HG03064 (cell line): ENCODE data around the gene H6PD.

Source experiments
- ATAC-seq: cut with Tn5 transposase; IDR thresholded peaks from one replicate; pipeline ENCODE4 v1.9.1; 2021; ENCODE audit warnings: low read depth; ENCODE audit not compliant: unreplicated experiment

Gene H6PD

DNA sequence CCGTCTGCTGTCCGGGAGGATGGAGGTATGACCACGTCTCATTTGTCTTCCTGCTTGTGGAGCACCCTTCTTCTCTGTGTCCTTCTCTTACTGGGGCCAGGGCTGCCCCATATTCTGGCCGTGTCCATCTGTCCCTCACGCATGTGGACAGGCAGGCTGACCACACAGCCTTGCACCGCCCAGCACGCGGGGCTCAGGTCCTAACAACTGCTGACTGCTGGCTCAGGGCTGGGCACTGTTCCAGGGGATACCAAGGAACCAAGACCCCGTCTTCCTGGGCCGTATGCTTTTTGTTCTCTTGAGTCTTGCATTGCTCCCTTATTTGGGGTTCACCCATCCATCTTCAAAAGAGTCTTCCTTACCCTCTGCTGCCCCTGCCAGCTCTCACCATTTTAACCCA, 40.6 kb downstream of the H6PD start:
- no peak for ATAC-seq

GRCh38 chr1:9275567-9276034, 41.0 kb downstream of the H6PD start:
- ATAC-seq = peak; percentile 73

- ATAC-seq = no peak
These were observed 43.5 kb downstream of the H6PD start for GRCh38 chr1:9278116-9278515.

DNA sequence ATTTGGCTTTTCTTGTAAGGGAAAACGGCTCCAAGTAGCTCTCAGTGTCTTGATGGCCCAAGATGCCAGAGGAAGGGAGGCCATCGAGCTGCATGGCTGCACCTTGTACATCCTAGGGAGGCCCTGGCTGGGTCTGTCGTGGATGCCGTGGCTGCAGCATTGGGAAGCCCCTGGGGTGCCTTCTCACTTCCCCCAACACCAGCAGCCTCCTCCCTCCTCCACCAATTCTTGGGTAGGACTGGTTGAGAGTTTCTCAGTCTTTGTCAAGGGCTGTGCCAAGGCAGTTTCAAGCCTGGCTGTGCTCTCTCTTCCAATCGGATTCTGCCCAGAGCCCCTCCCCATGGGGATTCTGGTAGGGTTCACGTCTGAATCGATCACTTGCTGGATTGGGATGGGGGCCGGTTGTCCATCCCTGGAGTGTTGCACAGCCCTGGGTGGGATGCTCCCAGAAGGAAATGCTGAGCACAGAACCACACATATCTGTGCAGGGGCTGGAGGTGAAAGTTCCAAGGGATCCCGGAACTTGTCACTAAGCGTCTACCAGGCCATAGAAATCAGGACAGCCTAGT, 44.1 kb downstream of the H6PD start:
- no peak for ATAC-seq

DNA sequence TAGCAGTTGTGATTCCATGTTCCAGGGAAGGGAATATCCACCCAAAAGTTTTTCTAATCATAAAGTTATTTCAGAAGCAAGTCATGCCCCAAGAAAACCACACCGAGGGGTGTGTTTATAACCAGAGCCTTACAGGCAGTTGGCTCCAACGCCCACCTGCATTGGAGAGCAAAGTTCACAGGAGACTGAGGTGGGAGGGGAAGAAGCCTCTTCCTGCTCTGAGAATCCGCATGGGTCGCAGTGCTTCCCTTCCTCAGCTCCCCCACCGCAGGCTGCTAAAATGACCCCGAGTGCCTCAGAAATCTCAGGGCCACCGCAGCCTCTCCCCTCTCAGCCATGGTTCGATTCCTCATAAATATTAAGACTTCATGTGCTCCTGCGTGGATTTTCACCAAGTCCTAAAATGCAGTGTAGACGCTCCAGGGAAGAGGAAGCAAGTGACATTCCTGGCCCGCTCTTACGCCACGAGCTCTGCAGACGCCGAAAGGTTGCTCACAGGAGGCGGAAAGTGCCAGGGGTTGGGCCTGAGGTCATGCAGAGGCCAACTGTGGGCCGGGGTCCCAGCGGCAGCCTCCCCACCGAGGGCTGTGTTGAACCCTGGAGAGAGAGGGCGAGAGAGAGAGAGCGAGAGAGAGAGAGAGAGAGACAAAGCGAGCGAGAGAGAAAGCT, 44.7 kb downstream of the H6PD start:
- ATAC-seq = no peak

- no peak for ATAC-seq
These were observed 45.7 kb downstream of the H6PD start for GRCh38 chr1:9280015-9280860.

- ATAC-seq = no peak
These were observed 46.7 kb downstream of the H6PD start for GRCh38 chr1:9281071-9281827.

DNA sequence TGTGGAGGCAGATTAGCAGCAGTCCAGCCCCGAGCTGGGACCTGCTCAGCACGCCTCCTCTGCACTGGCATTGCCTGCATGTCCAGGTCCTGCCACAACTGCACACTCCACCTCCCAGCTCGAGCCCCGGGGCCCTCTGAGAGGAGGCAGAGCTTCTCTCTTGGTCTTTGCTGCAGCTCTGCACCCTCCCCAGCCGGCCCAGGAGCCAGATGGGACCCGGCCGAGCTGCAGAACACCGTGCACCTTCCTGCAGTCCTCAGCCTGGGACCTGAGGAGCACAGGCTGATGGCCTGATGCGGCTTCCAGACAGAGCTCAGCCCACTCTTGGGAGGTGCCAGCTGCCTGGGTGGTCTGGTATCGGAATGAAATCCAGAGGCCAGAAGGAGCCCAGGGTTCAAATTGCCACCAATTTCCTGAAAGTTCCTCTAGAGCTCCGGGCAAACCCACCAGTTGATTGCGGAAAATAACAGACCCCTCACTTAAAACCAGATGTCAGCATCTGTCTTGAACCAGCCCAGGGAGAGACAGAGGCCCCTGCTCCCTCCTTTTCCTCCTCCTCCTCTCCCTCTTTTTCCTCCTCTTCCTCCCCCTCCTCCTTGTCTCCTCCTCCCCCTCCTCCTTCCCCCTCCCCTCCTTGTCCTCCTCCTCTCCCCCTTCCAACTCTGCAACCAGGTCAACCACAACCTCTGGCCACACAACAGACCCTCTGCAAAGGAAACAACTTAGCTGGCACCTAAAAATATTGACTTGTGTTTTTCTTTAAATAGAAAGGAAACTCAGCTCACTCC, 47.5 kb downstream of the H6PD start:
- no peak for ATAC-seq

DNA sequence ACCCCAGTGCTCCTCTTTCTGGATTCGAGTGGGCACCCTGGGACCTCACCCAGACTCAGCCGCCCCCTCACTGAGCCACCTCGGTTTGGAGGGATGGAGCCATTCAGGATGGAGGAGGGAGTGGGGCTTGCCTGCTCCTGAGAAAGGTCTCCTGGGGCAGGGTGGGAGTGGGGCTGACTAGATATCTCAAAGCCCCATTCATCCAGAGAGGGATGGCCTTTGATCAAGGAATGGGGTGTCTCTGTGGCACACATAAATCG, 48.1 kb downstream of the H6PD start:
- ATAC-seq = no peak

DNA sequence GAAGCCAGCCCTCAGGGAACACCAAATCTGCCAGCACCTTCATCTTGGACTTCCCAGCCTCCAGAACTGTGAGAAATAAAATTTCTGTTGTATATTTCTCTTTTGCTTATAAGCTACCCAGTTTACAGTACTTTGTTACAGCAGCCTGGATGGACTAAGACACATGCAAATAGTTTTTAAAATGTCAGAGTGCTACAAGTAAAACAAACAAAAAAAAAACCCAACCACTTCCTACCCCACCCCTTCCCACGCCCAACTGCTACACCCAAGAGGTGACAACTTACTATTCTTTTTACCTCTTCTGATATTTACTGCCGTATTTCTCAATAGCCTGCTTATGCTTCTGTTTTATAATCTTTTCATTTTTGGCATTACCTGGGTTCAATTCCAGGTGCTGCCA, 49.5 kb downstream of the H6PD start:
- no peak for ATAC-seq

GRCh38 chr1:9286556-9286955, 52.0 kb downstream of the H6PD start:
- no peak for ATAC-seq

DNA sequence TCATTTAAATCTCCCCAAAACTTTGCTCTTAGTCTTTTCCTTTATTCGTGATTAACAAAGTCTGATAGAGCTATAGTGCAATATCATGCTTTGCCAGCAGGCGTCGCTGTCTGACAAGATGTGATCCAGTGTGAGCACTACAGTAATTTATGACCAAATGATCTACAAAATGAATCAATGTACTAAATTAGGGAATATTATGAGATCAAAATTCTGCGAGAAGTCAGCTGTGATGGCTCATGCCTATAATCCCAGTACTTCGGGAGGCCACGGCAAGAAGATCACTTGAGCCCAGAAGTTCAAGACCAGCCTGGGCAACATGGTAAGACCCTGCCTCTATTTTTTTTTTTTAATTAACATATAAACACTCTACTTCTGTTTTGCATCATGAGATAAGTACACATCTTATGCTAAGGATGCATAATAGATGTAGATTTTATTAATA, 54.5 kb downstream of the H6PD start:
- no peak for ATAC-seq

DNA sequence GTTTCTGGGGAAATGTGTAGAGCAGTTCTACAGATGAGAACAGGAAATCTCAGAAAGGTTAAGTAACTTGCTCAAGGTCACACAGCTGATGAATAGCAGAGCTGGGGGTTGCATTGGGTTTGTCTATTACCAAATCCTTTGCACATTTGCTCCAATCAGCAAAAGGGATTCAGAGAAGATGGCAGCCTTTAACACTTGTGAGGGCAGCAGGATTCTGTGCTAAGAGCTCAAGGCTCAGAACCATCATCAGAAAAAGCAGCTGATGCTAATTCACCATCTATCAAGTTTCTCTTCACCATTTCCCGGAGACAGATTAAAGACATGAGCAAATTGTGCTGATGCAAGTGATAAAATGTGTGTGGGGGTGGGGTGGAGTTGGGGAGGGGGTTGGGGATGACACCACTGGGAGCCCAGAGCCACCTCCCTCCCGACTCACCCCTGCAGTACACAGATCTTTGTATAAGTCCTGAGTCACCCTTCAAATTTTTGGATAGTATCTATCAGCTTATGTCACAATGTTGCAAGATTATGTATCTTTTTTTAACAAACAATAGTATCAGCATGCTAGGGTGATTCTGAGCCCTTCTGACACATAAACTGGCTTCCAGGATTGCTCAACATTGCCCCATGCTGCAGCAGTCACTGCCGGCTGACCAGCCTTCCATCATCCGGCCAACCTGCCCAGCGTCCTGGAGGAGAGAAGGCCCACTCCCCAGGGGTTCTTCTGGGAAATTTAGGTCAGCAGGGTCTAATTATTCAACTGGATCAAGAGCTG, 55.3 kb downstream of the H6PD start:
- no peak for ATAC-seq

- ATAC-seq = no peak
These were observed 57.4 kb downstream of the H6PD start for GRCh38 chr1:9291914-9292360.

GRCh38 chr1:9292361-9293240, 58.0 kb downstream of the H6PD start, which contains the start of gene SPSB1:
TSS of gene SPSB1 (plus strand) at chr1:9292894. CDS start at chr1:9355892, 62,998 bp downstream.
- no peak for ATAC-seq

DNA sequence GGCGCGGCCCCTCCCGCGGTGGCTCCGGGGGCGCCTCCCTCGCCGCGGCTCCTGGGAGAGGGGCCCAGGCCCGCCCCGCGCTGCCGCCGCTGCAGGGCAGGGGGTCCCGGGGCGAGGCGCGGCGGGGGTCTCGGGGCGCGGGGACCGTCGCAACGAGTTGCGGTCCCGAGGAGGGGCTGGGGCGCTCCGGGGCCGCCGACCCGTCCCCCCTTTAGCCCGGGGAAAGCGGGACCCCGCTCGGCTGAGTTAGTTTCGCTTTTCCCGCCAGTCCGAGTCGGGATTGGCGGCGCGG, 58.6 kb downstream of the H6PD start:
- no peak for ATAC-seq

DNA sequence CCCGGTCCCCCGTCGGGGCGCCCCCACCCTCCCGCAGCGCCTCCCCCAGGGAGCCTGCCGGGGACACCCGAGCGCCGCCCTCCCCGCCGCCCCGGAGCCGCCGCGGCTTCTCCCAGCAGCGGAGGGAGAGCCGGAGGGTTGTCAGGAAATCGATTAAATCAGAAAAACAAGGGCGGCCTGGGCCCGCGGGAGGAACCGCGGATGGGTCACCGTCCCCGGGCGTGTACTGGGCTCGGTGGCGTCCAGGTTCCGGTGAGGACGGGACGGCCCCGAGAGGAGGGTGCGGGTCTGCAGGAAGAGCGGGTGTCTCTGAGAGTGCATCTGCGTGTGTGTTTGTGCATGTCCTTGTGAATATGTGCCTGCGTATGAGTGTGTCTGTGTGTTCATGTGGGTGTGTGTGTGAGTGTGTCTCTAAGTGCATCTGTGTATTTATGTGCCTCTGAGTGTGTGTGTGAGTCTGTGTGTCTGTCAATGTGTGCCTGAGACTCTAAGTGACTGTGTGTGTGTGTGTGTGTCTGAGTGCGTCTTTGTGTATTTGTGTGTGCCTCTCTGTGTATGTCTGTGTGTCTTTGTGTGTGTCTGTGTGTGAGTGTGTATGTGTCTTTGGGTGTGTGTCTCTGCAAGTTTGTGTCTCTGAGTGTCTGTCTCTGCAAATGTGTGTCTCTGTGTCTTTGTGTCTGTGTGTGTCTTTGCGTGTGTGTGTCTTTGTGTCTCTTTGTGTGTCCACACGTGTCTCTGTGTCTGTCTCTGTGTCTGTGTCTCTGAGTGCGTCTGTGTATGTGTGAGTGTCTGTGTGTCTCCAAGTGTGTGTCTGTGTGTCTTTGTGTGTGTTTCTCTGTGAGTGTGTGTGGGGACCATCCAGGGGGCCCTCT, 59.2 kb downstream of the H6PD start:
- ATAC-seq = no peak

GRCh38 chr1:9294405-9294773, 59.8 kb downstream of the H6PD start:
- ATAC-seq = no peak
